ENCODE measurements around the gene WAPL.

GRCh38 chr10:86545101-86545500 lies 23.5 kb upstream of the WAPL start:
- TF ChIP-seq RFX5 (IDR thresholded peaks at IDR 0.05; ENCODE audit: low read depth, low read length) (no peak), ATF7 (IDR thresholded peaks at IDR 0.05; ENCODE audit: low read depth) (no peak), CTCF (IDR thresholded peaks at IDR 0.05 in 2 of 3, conservative IDR thresholded peaks at IDR 0.05 in 1 of 3; ENCODE audit: control insufficient read depth in 2 of 3, extremely low read depth in 1 of 3, insufficient read depth in 1 of 3, low read depth in 3 of 3, low read length in 3 of 3) (no peak), ZBTB33 (IDR thresholded peaks at IDR 0.05) (no peak), JUND (IDR thresholded peaks at IDR 0.05; ENCODE audit: low read depth, low read length) (no peak), NFYA (IDR thresholded peaks at IDR 0.05; ENCODE audit: borderline replicate concordance, low read depth, low read length) (no peak), GABPA (IDR thresholded peaks at IDR 0.05; ENCODE audit: low read depth) (no peak), GATAD2B (conservative IDR thresholded peaks at IDR 0.05; ENCODE audit: low read depth) (no peak), LARP7 (IDR thresholded peaks at IDR 0.05) (no peak)
